Type B pancreatic cell (in vitro differentiated cells): ENCODE results near the gene SLC39A8. TPM values are rescaled to one million over a fixed set of nuclear protein-coding genes. Genes with fewer than 3 reads are reported as not detected.

ENCODE experiments used
- DNase-seq: peaks from one replicate; pipeline ENCODE4 v3.0.0; 2021; ENCODE audit warnings: mixed read lengths; ENCODE audit not compliant: unreplicated experiment; ENCODE audit errors: extremely low spot score
- H3K27ac Mint-ChIP-seq: 2 replicates; pipeline ENCODE4 v1.8.0; 2021; ENCODE audit warnings: mild to moderate bottlenecking, mixed read lengths
- H3K27me3 Mint-ChIP-seq: 2 replicates; pipeline ENCODE4 v1.8.0; 2021; ENCODE audit warnings: mixed read lengths
- H3K36me3 Mint-ChIP-seq: 2 replicates; pipeline ENCODE4 v1.8.0; 2021; ENCODE audit warnings: mixed read lengths
- H3K4me1 Mint-ChIP-seq: one replicate; pipeline ENCODE4 v1.8.0; 2021; ENCODE audit warnings: mixed read lengths; ENCODE audit not compliant: unreplicated experiment
- H3K4me3 Mint-ChIP-seq: 2 replicates; pipeline ENCODE4 v1.8.0; 2021; ENCODE audit warnings: mild to moderate bottlenecking, mixed read lengths
- H3K9me3 Mint-ChIP-seq: 2 replicates; pipeline ENCODE4 v1.8.0; 2021; ENCODE audit warnings: mixed read lengths
- CTCF ChIP-seq: fragments of 200-600 bp; sonication (generic); conservative IDR thresholded peaks from 2 replicates; pipeline ENCODE4 v1.5.0; 2021; ENCODE audit warnings: antibody characterized with exemption, mild to moderate bottlenecking
- total RNA-seq: library from RNA; stranded (reverse); gene quantifications from 2 replicates; pipeline ENCODE4 v1.2.1, GENCODE V29; 2021; ENCODE audit warnings: low replicate concordance

The SLC39A8 gene
- total RNA-seq, 1 donor from 2014 or later, result 8.3 TPM

- Mint-ChIP-seq H3K9me3 (no peaks in the 10 kb centered on the region), H3K4me3 (no peak overlapping the region), H3K27me3 (no peaks in the 10 kb centered on the region), H3K36me3 (no peaks in the 10 kb centered on the region), H3K4me1 (peaks cover 4% of the 10 kb centered on the region), H3K27ac (no peak overlapping the region)
- TF ChIP-seq CTCF, result peak; percentile 82
- DNase-seq, result no peak
Observed at GRCh38 chr4:102299354-102300107, 45.8 kb downstream of the SLC39A8 start.

GRCh38 chr4:102298716-102299115 is 46.6 kb downstream of the SLC39A8 start:
- no peak for DNase-seq
- Mint-ChIP-seq H3K9me3 (no peaks in the 10 kb centered on the region), H3K27ac (no peak overlapping the region), H3K27me3 (no peaks in the 10 kb centered on the region), H3K4me1 (peaks cover 4% of the 10 kb centered on the region), H3K36me3 (no peaks in the 10 kb centered on the region), H3K4me3 (no peak overlapping the region)
- no peak for TF ChIP-seq CTCF

- no peak overlapping the region for H3K4me3 Mint-ChIP-seq
- H3K27ac Mint-ChIP-seq, result no peak overlapping the region
- peaks cover 5% of the 10 kb centered on the region for H3K36me3 Mint-ChIP-seq
- no peaks in the 10 kb centered on the region for H3K27me3 Mint-ChIP-seq
- DNase-seq, result no peak
- H3K4me1 Mint-ChIP-seq, result no peaks in the 10 kb centered on the region
- H3K9me3 Mint-ChIP-seq, result no peaks in the 10 kb centered on the region
- TF ChIP-seq CTCF, result no peak
Observed at GRCh38 chr4:102295153-102295862, 50.0 kb downstream of the SLC39A8 start.

- TF ChIP-seq CTCF, result no peak
- no peak overlapping the region for H3K4me3 Mint-ChIP-seq
- no peak overlapping the region for H3K27ac Mint-ChIP-seq
- H3K9me3 Mint-ChIP-seq, result peaks cover 8% of the 10 kb centered on the region
- H3K4me1 Mint-ChIP-seq, result no peaks in the 10 kb centered on the region
- peaks cover 10% of the 10 kb centered on the region for H3K36me3 Mint-ChIP-seq
- H3K27me3 Mint-ChIP-seq, result no peaks in the 10 kb centered on the region
- no peak for DNase-seq
Observed at GRCh38 chr4:102288497-102288896, 56.8 kb downstream of the SLC39A8 start.

GRCh38 chr4:102285831-102286230 is 59.5 kb downstream of the SLC39A8 start:
- TF ChIP-seq CTCF, result no peak
- Mint-ChIP-seq H3K36me3 (peaks cover 5% of the 10 kb centered on the region), H3K9me3 (peaks cover 8% of the 10 kb centered on the region), H3K27me3 (no peaks in the 10 kb centered on the region), H3K4me3 (no peak overlapping the region), H3K4me1 (no peaks in the 10 kb centered on the region), H3K27ac (no peak overlapping the region)
- DNase-seq, result no peak
